ENCODE data around the gene CLIC1. TPM values are rescaled to one million over a fixed set of nuclear protein-coding genes. Genes with fewer than 3 reads are reported as not detected.
A peak's percentile ranks its signal among the peaks of the same experiment; 100 is the strongest.

CLIC1 gene
- total RNA-seq, 5 donors from 2014 or later (not counting 1 experiment from before 2014, with no cell fraction given) = 89.5 to 146 (median 112) TPM

DNA sequence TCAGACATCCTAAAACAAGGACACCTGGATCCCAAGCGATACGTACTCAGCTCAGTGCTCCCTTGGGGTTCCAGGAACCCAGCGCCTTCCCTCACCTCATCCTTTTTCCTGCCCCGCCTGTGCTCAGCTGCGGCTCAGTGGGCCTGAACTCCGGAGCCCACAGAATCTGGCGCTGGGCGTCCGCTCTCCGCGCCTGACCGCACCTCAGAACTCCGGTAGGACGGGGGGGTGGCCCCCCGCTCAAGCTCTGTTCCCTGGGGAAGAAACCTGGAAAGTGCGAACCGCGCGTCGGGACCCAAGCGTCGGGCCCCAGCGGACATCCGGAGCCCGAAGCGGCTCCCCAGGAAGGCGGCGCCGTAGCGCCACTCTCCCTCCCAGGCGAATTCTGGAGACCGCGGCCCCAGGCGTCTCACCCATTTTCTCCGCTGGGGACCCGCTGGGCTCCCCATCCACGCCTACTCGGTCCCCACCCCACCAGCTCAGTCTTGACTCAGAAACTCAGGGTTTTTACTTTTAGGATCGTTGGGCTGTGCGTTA is 55.1 kb downstream of the CLIC1 start:
- peak overlapping the region; percentile 84 to 91 (median 86) for H3K4me3 Mint-ChIP-seq
- H3K9me3 Mint-ChIP-seq = no peaks in the 10 kb centered on the region
- DNase-seq = peak in 16 of 35 experiments; percentile 12 to 60 (median 31)
- CTCF ChIA-PET = interaction anchor here in 1 of 2 donors (0.6 kb wide), 2 partner anchors 107 to 148 kb away, joined by 5 to 6 read pairs; no protein-coding TSS in a partner anchor
- POLR2A ChIA-PET = no interaction called here
- peak overlapping the region; percentile 45 to 85 for H3K27ac Mint-ChIP-seq
- peak overlapping the region; percentile 5 for H3K27ac ChIP-seq (ENCODE audit: low read length)
- peaks cover 16 to 23% (median 18%) of the 10 kb centered on the region in 3 donors for H3K4me1 Mint-ChIP-seq
- H3K4me1 ChIP-seq (ENCODE audit: control insufficient read depth in 1 of 2, extremely low read depth in 1 of 2, insufficient read depth in 2 of 2, low read length in 2 of 2) = peaks cover 0 to 21% of the 10 kb centered on the region in 2 experiments
- 0% methylated on average over 35 of the region's 40 CpGs for WGBS (ENCODE audit: insufficient coverage)
- H3K36me3 Mint-ChIP-seq = peaks cover 2% of the 10 kb centered on the region
- H3K27me3 ChIP-seq (replicated peaks in 1 of 2; ENCODE audit: control insufficient read depth in 2 of 2, extremely low read depth in 1 of 2, insufficient read depth in 2 of 2, low read length in 1 of 2) = no peaks in the 10 kb centered on the region
- no peaks in the 10 kb centered on the region for H3K9me3 ChIP-seq
- ATAC-seq (replicated peaks in 1 of 4) = peak; percentile 62 to 73 (median 68)
- H3K27me3 Mint-ChIP-seq = no peaks in the 10 kb centered on the region
- peak overlapping the region; percentile 49 to 64 for H3K4me3 ChIP-seq (ENCODE audit: control insufficient read depth in 1 of 2, extremely low read depth in 1 of 2, low read length in 1 of 2)
- H3K36me3 ChIP-seq (ENCODE audit: control insufficient read depth in 2 of 2, extremely low read depth in 1 of 2, insufficient read depth in 1 of 2, low read length in 1 of 2) = peaks cover 0 to 2% of the 10 kb centered on the region in 2 donors

Other genes with a start within 250 kb of the CLIC1 start
- 10 to 100 TPM; 15.7 to 21.7 (median 16.1) TPM for gene MICB, start 238.4 kb downstream of the CLIC1 start, total RNA-seq
- gene MCCD1, start 207.6 kb downstream of the CLIC1 start, total RNA-seq = not detected
- gene DDX39B, start 194.5 kb downstream of the CLIC1 start, total RNA-seq = 100 to 1,000 TPM; 507 to 669 (median 631) TPM
- 1 to 10 TPM; 3.1 to 5.7 (median 4.1) TPM for gene ATP6V1G2, start 189.9 kb downstream of the CLIC1 start, total RNA-seq
- gene NFKBIL1, start 188.9 kb downstream of the CLIC1 start, total RNA-seq = 10 to 100 TPM in 3 of 5 donors, 1 to 10 TPM in 2; 6.9 to 17.1 (median 11.6) TPM
- gene LTA, start 164.2 kb downstream of the CLIC1 start, total RNA-seq = 10 to 100 TPM; 12.5 to 23.9 (median 17.9) TPM
- gene TNF, start 161.0 kb downstream of the CLIC1 start, total RNA-seq = 10 to 100 TPM; 13.8 to 28.0 (median 25.0) TPM
- 100 to 1,000 TPM; 398 to 926 (median 813) TPM for gene LTB, start 154.1 kb downstream of the CLIC1 start, total RNA-seq
- gene LST1, start 150.3 kb downstream of the CLIC1 start, total RNA-seq = 10 to 100 TPM; 13.4 to 28.0 (median 20.4) TPM
- 10 to 100 TPM; 13.6 to 38.0 (median 16.0) TPM for gene NCR3, start 143.5 kb downstream of the CLIC1 start, total RNA-seq
- 10 to 100 TPM in 4 of 5 donors, 1 to 10 TPM in 1; 7.6 to 54.3 (median 18.1) TPM for gene AIF1, start 121.3 kb downstream of the CLIC1 start, total RNA-seq
- 100 to 1,000 TPM; 222 to 246 (median 230) TPM for gene PRRC2A, start 115.8 kb downstream of the CLIC1 start, total RNA-seq
- gene BAG6, start 83.9 kb downstream of the CLIC1 start, total RNA-seq = 100 to 1,000 TPM; 257 to 317 (median 301) TPM
- gene APOM, start 80.6 kb downstream of the CLIC1 start, total RNA-seq = 1 to 10 TPM; 1.4 to 3.6 (median 3.2) TPM
- gene C6orf47, start 75.8 kb downstream of the CLIC1 start, total RNA-seq = 10 to 100 TPM; 16.3 to 36.2 (median 33.4) TPM
- 10 to 100 TPM; 13.0 to 27.6 (median 23.3) TPM for gene GPANK1, start 71.5 kb downstream of the CLIC1 start, total RNA-seq
- gene CSNK2B, start 70.5 kb downstream of the CLIC1 start, total RNA-seq = 100 to 1,000 TPM in 4 of 5 donors, 10 to 100 TPM in 1; 98.4 to 129 (median 126) TPM
- 10 to 100 TPM; 29.7 to 50.5 (median 40.9) TPM for gene LY6G5B, start 66.6 kb downstream of the CLIC1 start, total RNA-seq
- gene LY6G5C, start 55.5 kb downstream of the CLIC1 start, total RNA-seq = 1 to 10 TPM in 4 of 5 donors, under 1 TPM in 1; 0.75 to 8.8 (median 5.8) TPM
- gene ABHD16A, start 33.2 kb downstream of the CLIC1 start, total RNA-seq = 10 to 100 TPM; 58.2 to 74.4 (median 61.2) TPM
- gene LY6G6F, start 29.7 kb downstream of the CLIC1 start, total RNA-seq = not detected
- not detected for gene LY6G6D, start 21.2 kb downstream of the CLIC1 start, total RNA-seq
- not detected for gene LY6G6C, start 14.8 kb downstream of the CLIC1 start, total RNA-seq
- gene MPIG6B, start 13.2 kb downstream of the CLIC1 start, total RNA-seq = 1 to 10 TPM in 1 of 5 donors, under 1 TPM in 4; 0.26 to 2.6 (median 0.30) TPM
- 10 to 100 TPM in 4 of 5 donors, 1 to 10 TPM in 1; 9.0 to 13.2 (median 11.5) TPM for gene DDAH2, start 7.2 kb downstream of the CLIC1 start, total RNA-seq
- 10 to 100 TPM; 13.7 to 22.4 (median 14.4) TPM for gene MSH5, start 3.5 kb upstream of the CLIC1 start, total RNA-seq
- 10 to 100 TPM in 1 of 5 donors, 1 to 10 TPM in 4; 3.1 to 10.7 (median 4.1) TPM for gene SAPCD1, start 26.1 kb upstream of the CLIC1 start, total RNA-seq
- gene VWA7, start 40.8 kb upstream of the CLIC1 start, total RNA-seq = 1 to 10 TPM; 1.4 to 8.0 (median 2.1) TPM
- 10 to 100 TPM; 44.4 to 71.0 (median 62.5) TPM for gene VARS1, start 59.2 kb upstream of the CLIC1 start, total RNA-seq
- gene LSM2, start 70.4 kb upstream of the CLIC1 start, total RNA-seq = 10 to 100 TPM; 24.2 to 36.4 (median 30.6) TPM
- 1 to 10 TPM; 2.8 to 8.5 (median 8.1) TPM for gene HSPA1L, start 78.8 kb upstream of the CLIC1 start, total RNA-seq
- 100 to 1,000 TPM in 1 of 5 donors, 10 to 100 TPM in 2, 1 to 10 TPM in 2; 8.8 to 117 (median 77.9) TPM for gene HSPA1A, start 79.0 kb upstream of the CLIC1 start, total RNA-seq
- 100 to 1,000 TPM in 1 of 5 donors, 10 to 100 TPM in 2, 1 to 10 TPM in 2; 6.3 to 105 (median 67.9) TPM for gene HSPA1B, start 91.2 kb upstream of the CLIC1 start, total RNA-seq
- 10 to 100 TPM; 15.9 to 29.2 (median 19.9) TPM for gene NEU1, start 126.3 kb upstream of the CLIC1 start, total RNA-seq
- under 1 TPM in 3 of 5 donors, not detected in 2; 0.13 to 0.96 (median 0.57) TPM for gene SLC44A4, start 142.5 kb upstream of the CLIC1 start, total RNA-seq
- gene EHMT2, start 161.2 kb upstream of the CLIC1 start, total RNA-seq = 10 to 100 TPM; 49.1 to 83.8 (median 78.9) TPM
- 1 to 10 TPM; 1.0 to 3.5 (median 3.1) TPM for gene ZBTB12, start 165.6 kb upstream of the CLIC1 start, total RNA-seq
- gene C2, start 191.2 kb upstream of the CLIC1 start, total RNA-seq = 1 to 10 TPM; 1.3 to 5.1 (median 3.7) TPM
- gene CFB, start 209.6 kb upstream of the CLIC1 start, total RNA-seq = 1 to 10 TPM in 3 of 5 donors, not detected in 2; 1.3 to 2.2 (median 1.8) TPM
- 10 to 100 TPM; 47.5 to 51.0 (median 49.4) TPM for gene NELFE, start 222.4 kb upstream of the CLIC1 start, total RNA-seq
- 100 to 1,000 TPM; 104 to 169 (median 112) TPM for gene SKIC2, start 222.6 kb upstream of the CLIC1 start, total RNA-seq
- gene DXO, start 235.6 kb upstream of the CLIC1 start, total RNA-seq = 10 to 100 TPM; 30.2 to 53.2 (median 35.4) TPM
- gene C4A, start 245.5 kb upstream of the CLIC1 start, total RNA-seq = 10 to 100 TPM in 1 of 5 donors, 1 to 10 TPM in 4; 3.5 to 11.6 (median 6.1) TPM